Raji (cell line): ENCODE data around the gene RSRC1.

Experiments used
- POLR2A ChIP-seq: IDR thresholded peaks from 2 replicates; pipeline ENCODE4 v1.6.1; 2011; ENCODE audit warnings: low read depth, low read length, control low read depth; ENCODE audit not compliant: insufficient read depth

Gene RSRC1

DNA sequence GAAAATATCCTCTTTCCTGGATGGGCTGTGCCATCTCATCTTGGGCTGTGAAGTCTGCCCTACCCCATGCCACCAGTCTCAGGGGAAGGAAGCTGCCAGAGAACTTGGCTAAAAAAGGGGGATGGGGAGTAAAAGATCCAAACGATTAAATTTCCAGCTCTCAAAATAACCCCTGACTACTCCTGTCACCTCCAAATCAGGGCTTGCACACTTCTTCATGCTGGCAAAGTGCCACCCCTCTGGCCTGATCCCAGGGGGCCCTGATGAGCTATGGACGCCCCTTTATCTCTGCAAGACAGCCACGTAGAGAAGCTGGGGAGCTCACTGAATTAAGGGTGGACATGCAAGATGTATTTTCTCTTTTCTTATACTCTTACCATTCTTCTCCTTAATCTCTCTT lies 459.9 kb downstream of the RSRC1 start:
- TF ChIP-seq POLR2A: no peak

DNA sequence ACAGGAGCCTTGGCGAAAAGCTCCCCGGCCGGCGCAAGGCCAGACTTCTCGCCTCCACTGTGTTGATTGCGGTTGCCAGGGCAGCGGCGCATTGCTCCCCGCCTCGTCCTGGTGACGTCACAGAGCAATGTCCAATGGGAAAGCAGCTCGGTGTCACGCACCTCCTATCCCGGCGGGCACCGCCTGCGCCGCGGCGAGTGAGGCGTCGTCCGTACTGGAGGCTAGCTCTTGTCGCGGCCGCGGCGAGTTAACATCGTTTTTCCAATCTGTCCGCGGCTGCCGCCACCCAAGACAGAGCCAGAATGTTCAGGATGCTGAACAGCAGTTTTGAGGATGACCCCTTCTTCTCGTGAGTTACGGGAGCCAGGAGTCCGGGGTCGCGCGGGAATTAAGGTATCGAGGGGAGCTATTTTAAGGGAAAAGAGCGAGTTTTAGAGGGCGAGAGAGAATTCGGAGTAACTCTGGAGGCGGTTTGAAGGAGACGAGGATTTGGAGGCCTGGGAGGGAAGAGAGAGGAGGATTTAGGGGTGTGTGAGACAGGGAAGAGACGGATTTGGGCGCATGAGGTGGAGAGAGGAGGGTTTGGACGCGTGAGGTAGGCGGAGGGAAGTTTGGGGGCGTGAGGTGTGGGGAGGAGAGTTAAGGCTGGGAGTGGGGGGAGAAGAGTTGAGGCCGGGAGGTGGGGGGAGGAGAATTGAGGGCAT lies 461.3 kb downstream of the RSRC1 start, which contains the start of gene MLF1:
TSS of gene MLF1 (plus strand) at position 196 of the 704 bp plus-strand sequence. CDS start at position 303, 107 bp downstream.
- no peak for TF ChIP-seq POLR2A

DNA sequence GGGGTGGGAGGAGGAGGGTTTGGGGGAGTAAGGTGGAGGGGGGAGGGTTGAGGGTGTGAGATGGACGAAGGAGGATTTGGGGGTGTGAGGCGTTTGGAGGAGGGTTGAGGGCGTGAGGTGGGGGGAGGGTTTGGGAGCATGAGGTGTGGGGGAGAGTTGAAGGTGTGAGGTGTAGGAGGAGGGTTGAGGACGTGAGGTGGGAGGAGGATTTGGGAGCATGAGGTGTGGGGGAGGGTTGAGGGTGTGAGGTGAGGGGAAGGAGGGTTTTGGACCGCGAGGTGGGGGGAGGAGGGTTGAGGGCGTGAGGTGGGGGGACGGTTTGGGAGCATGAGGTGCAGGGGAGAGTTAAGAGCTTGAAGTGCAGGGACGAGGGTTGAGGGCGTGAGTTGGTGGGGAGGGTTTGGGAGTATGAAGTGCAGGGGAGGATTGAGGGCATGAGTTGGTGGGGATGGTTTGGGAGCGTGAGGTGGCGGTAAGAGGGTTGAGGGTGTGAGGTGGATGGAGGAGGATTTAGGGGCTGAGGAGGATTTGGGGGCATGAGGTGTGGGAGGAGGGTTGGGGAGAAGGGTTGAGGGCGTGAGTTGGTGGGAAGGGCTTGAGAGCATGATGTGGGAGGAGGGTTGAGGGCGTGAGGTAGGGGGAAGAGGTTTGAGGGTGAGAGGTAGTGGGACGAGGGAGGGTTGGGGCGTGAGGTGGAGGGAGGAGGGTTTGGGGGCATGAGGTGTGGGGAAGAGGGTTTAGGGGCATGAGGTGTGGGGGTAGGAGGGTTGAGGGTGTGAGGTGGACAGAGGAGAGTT lies 462.3 kb downstream of the RSRC1 start:
- TF ChIP-seq POLR2A: no peak

DNA sequence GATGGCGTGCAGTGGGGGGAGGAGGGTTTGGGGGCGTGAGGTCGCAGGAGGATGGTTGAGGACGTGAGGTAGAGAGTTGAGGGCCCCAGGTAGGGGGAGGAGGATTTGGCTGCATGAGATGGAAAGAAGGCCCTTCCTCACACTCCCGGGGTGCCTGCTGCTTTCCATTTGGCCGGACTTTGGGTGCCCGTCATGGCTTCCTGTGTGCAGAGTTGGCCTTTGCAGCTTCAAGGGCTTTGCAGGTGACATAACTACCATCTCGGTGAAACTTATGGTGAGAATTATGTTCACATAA lies 462.8 kb downstream of the RSRC1 start:
- TF ChIP-seq POLR2A: no peak

DNA sequence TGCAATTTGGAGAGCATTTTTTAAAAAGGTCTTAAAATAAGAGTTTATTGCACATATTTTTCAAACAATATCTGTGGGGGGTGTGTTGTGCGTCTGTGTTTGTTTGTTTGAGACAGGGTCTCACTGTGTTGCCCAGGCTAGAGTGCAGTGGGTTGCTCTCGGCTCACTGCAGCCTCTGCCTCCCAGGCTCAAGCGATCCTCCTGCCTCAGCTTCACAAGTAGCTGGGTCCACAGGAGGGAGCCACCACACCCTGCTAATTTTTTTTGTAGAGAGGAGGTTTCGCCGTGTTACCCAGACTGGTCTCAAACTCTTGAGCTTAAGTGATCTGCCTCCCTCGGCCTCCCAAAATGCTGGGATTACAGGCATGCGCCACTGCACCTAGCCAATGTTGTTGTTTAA lies 463.8 kb downstream of the RSRC1 start:
- no peak for TF ChIP-seq POLR2A

DNA sequence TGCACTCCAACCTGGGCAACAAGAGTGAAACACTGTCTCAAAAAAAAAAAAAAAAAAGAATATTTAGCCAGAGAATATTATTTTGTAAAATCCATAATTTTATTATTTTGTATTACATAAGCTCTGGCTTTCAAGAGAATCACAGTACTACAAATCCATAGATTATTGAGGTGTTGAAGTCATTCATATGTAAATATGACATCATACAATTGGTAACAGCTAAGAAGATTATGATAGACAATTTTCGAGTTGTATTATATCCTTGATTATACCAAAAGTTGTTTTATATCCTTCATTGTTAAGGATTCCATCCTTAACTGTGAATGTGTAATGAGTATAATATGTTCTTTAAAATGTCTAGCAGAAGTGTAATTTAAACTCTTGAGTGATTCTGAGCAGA lies 464.8 kb downstream of the RSRC1 start:
- TF ChIP-seq POLR2A: no peak

DNA sequence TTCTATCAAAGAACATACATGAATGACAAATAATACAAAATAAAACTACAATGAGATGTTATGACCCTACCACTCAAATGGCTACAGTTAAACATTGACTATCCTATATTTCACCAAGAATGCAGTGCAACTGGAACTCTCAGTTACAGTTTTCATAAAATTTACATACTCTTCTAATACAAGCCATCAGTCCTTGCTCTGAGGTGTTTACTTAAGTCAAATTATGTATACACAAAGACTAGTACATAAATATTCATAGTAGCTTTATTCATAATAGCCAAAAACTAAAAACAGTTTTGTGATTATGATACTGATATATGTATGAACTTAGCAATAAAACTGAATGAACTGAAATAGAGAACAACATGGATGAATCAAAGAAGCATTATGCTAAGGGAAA lies 480.3 kb downstream of the RSRC1 start:
- no peak for TF ChIP-seq POLR2A
